H4 (cell line): ENCODE measurements around the gene DHX36. TPM values are rescaled to one million over a fixed set of nuclear protein-coding genes. Genes with fewer than 3 reads are reported as not detected.

ENCODE experiments used
- DNase-seq: peaks from one replicate; pipeline ENCODE4 v3.0.0-alpha.2; 2015; ENCODE audit warnings: low spot score
- total RNA-seq: library from RNA; depleted of rRNA; stranded (reverse); fragments of >200 nt; shearing (Covaris generic); gene quantifications from 2 replicates; pipeline ENCODE4 v1.2.3, GENCODE V29; 2014; rRNA removed

Gene DHX36
- total RNA-seq, 1 experiment from 2014 or later, result 25.9 TPM

DNA sequence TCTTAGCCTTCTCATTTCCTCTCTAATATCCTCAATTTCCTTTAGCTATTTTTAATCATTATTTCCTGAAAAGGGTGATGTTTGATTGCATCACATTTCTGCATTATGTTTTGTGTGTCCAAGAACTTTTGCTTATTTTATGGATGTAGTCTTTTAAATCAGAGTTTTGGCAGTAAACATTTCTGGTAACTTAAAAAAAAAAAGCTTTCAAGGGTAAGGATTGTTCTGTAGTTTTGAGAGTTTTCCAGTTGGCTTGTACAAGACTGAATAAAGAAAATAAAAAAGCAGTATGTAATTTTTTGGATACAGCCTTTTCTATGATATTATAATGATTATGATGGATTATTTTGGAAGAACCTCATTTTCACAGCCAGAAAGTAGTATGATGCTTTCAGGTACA, 99.4 kb downstream of the DHX36 start:
- DNase-seq, result no peak

DNA sequence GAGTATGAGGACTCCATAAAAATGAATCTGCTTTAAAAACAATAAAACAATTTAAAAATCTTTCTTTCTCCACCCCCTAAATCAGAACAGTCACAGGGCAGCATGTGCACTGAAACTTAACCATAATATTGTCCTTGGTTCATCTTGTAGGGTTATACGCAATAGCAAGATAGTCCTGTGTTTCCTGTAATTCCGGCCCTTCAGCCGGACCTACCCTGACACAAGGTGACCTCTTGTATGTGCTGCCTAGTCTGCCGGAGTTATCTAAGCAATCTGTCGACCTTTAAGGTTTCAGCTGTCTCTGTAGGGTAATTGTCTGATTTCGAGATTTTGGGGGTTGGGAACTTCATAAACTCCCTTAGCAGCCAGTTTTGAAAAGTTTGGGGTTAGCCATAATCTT, 99.9 kb downstream of the DHX36 start:
- no peak for DNase-seq

DNA sequence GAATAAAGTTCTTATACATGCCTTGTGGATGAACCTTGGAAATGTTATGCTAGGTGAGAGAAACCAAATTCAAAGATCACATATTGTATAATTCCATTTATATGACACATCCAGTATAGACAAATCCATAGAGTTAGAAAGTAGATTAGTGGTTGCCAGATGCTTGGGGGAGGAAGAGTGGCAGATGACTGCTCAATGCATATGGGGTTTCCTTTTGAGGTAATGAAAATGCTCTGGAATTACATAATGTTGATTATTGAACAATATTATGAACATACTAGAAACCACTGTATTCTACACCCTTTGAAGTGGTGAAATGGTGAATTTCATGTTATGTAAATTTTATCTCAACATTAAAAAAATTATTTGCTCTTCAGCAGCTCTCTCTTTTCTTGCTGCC, 100.8 kb downstream of the DHX36 start:
- no peak for DNase-seq

Other genes with a start within 250 kb of the DHX36 start
- gene ARHGEF26, start 203.1 kb downstream of the DHX36 start, total RNA-seq, result 6.6 and 7.1 TPM in 2 replicates
- gene GPR149, start 105.7 kb upstream of the DHX36 start, total RNA-seq, result not detected in 2 replicates